HepG2 (cell line): Measurements from ENCODE around the gene SKI. TPM values are rescaled to one million over a fixed set of nuclear protein-coding genes. Genes with fewer than 3 reads are reported as not detected.

Source experiments
- ATAC-seq: fragments of 200-7000 bp; cut with Tn5 transposase; 3 replicates; pipeline ENCODE4 v1.9.1; 2020; ENCODE audit warnings: mild to moderate bottlenecking, moderate library complexity
- BruUV-seq: library from RNA; stranded (reverse); fragments of 400-500 nt; replicated peaks from 2 replicates; lab custom pipeline; 2021; lab: Mats Ljungman, UMichigan
- CTCF ChIA-PET: fragments of 300-600 bp; formaldehyde crosslinking; extraction: SDS; loops from one replicate; lab custom pipeline; 2021; ENCODE audit warnings: low total read pairs, inconsistent platforms, low intra/inter-chr PET ratio; lab: Yijun Ruan, JAX
- POLR2A ChIA-PET: fragments of 350-600 bp; sonication (Branson Sonifier 250); formaldehyde crosslinking; loops from one replicate; lab custom pipeline; 2020; ENCODE audit warnings: antibody characterized with exemption, inconsistent platforms; lab: Yijun Ruan, JAX
- DNase-seq: peaks from one replicate; pipeline ENCODE4 v3.0.0-alpha.2; 2015; ENCODE audit warnings: low spot score
- FAIRE-seq: peaks from 3 replicates; lab custom pipeline; 2011; peaks lifted over from hg19 to GRCh38; lab: Jason Lieb, UNC
- H2AFZ ChIP-seq: one replicate; pipeline ENCODE4 v1.6.1; 2011; ENCODE audit warnings: low read length, inconsistent platforms
- H3K27ac ChIP-seq: fragments of 300-600 bp; 3 replicates; pipeline ENCODE4 v1.8.0; 2011; ENCODE audit warnings: mixed run types, mild to moderate bottlenecking, mixed read lengths, low read length, inconsistent platforms; ENCODE audit not compliant: insufficient read depth; ENCODE audit errors: extremely low read length
- H3K27me3 ChIP-seq, 2 experiments: fragments of 200-600 bp in 1 of 2; 2 replicates in 1 of 2; 3 replicates in 1 of 2; pipeline versions ENCODE4 v1.6.0 to v1.8.0; 2011; ENCODE audit warnings: low read length in 2 of 2, mild to moderate bottlenecking in 2 of 2, moderate library complexity in 2 of 2, inconsistent platforms in 1 of 2; ENCODE audit not compliant: insufficient read depth in 2 of 2, control insufficient read depth in 1 of 2
- H3K36me3 ChIP-seq, 2 experiments: fragments of 200-600 bp in 1 of 2; replicated peaks in 1 of 2; 2 replicates in 1 of 2; 3 replicates in 1 of 2; pipeline versions ENCODE4 v1.5.1 to v1.8.0; 2011; ENCODE audit warnings: low read length in 2 of 2, inconsistent platforms in 1 of 2; ENCODE audit not compliant: insufficient read depth in 2 of 2, control insufficient read depth in 1 of 2
- H3K4me1 ChIP-seq: 2 replicates; pipeline ENCODE4 v1.5.1; 2012; ENCODE audit warnings: low read length, inconsistent platforms; ENCODE audit not compliant: insufficient read depth
- H3K4me2 ChIP-seq: 2 replicates; pipeline ENCODE4 v1.6.0; 2011; ENCODE audit warnings: low read depth, low read length, inconsistent platforms
- H3K4me3 ChIP-seq, 3 experiments: fragments of 200-600 bp in 1 of 3; sonication (generic), shearing (Covaris generic) in 1 of 3; replicated peaks in 1 of 3; 2 replicates each; pipeline ENCODE4 v1.5.1; 2011 to 2016; ENCODE audit warnings: low read length in 3 of 3, inconsistent platforms in 2 of 3, low read depth in 2 of 3, mild to moderate bottlenecking in 2 of 3, control low read depth in 1 of 3, mixed read lengths in 1 of 3; ENCODE audit not compliant: insufficient read depth in 1 of 3
- H3K79me2 ChIP-seq: one replicate; pipeline ENCODE4 v1.6.1; 2011; ENCODE audit warnings: low read length, inconsistent platforms; ENCODE audit not compliant: insufficient read depth
- H3K9ac ChIP-seq: 2 replicates; pipeline ENCODE4 v1.6.0; 2011; ENCODE audit warnings: mild to moderate bottlenecking, low read depth, low read length, inconsistent platforms; ENCODE audit not compliant: insufficient read depth
- H3K9me3 ChIP-seq: 2 replicates; pipeline ENCODE4 v1.5.1; 2012; ENCODE audit warnings: mild to moderate bottlenecking, low read length
- H4K20me1 ChIP-seq: 2 replicates; pipeline ENCODE4 v1.6.0; 2011; ENCODE audit warnings: inconsistent platforms, mild to moderate bottlenecking, low read length, moderate library complexity; ENCODE audit not compliant: insufficient read depth
- ATF2 ChIP-seq: sonication (generic); formaldehyde crosslinking; IDR thresholded peaks from 2 replicates; pipeline ENCODE4 v1.4.0; 2020; ENCODE audit warnings: missing genetic modification reagents
- CBFB ChIP-seq: sonication (generic); formaldehyde crosslinking; IDR thresholded peaks from 2 replicates; pipeline ENCODE4 v1.4.0; 2020; ENCODE audit warnings: missing genetic modification reagents
- CENPT ChIP-seq: sonication (generic); formaldehyde crosslinking; IDR thresholded peaks from 2 replicates; pipeline ENCODE4 v1.8.0; 2022; ENCODE audit warnings: low read depth, mild to moderate bottlenecking, moderate library complexity, missing genetic modification reagents
- ZBTB7B ChIP-seq: sonication (generic); formaldehyde crosslinking; IDR thresholded peaks from 2 replicates; pipeline ENCODE4 v1.4.0; 2020; ENCODE audit warnings: missing genetic modification reagents
- ZNF563 ChIP-seq: sonication (generic); formaldehyde crosslinking; IDR thresholded peaks from 2 replicates; pipeline ENCODE4 v1.8.0; 2022; ENCODE audit warnings: mild to moderate bottlenecking, moderate library complexity, missing genetic modification reagents
- ZSCAN5A ChIP-seq: sonication (generic); formaldehyde crosslinking; IDR thresholded peaks from 2 replicates; pipeline ENCODE4 v1.8.0; 2022; ENCODE audit warnings: mild to moderate bottlenecking, missing genetic modification reagents, borderline replicate concordance
- WGBS: methylation state at CpG from one replicate; pipeline ENCODE4 v1.1.6; 2017; ENCODE audit warnings: low lambda C conversion rate; 5-methylcytosine and 5-hydroxymethylcytosine counted together
- in situ Hi-C: cut with HindIII; loops from 2 replicates; pipeline ENCODE4 v1.10.0; 2017; ENCODE audit warnings: low pct_unique_long_range_greater_than_20kb; ENCODE audit not compliant: extremely low pct_ligation_motif_present
- intact Hi-C: fragments of 100-400 bp; cut with micrococcal nuclease; formaldehyde crosslinking; loops from one replicate; pipeline ENCODE4 v1.10.0; 2022; ENCODE audit not compliant: unreplicated experiment
- polyA plus RNA-seq, 8 experiments: library from polyadenylated mRNA; depleted of rRNA in 3 of 8; stranded (reverse) in 7 of 8; unstranded in 1 of 8; fragments of >200 nt; fragmentation: Illumina TruSeq in 4 of 8; extraction: Trizol in 4 of 8; gene quantifications; 2 replicates each; pipeline versions ENCODE4 v1.2.1 to v1.2.3, GENCODE V29; 2011 to 2016; ENCODE audit warnings: low read depth in 4 of 8, missing spikeins in 1 of 8, mixed read lengths in 1 of 8; ENCODE audit not compliant: insufficient read depth in 1 of 8
- total RNA-seq, 5 experiments: library from RNA; depleted of rRNA; stranded (reverse); fragments of >200 nt; fragmentation: Illumina TruSeq; extraction: Trizol; gene quantifications; 2 replicates each; pipeline ENCODE4 v1.2.3, GENCODE V29; 2016; ENCODE audit warnings: low read depth in 1 of 5
- TF ChIP-seq, protein P1 (sequence below): sonication (generic); formaldehyde crosslinking; IDR thresholded peaks from 2 replicates; pipeline ENCODE4 v1.4.0; 2020; ENCODE audit warnings: missing genetic modification reagents

SKI gene
- total and polyA plus RNA-seq, 2 of the 13 experiments (the other 11 are each of a cell fraction or from before 2014, with no cell fraction given) = 4.7 to 6.9 TPM

DNA sequence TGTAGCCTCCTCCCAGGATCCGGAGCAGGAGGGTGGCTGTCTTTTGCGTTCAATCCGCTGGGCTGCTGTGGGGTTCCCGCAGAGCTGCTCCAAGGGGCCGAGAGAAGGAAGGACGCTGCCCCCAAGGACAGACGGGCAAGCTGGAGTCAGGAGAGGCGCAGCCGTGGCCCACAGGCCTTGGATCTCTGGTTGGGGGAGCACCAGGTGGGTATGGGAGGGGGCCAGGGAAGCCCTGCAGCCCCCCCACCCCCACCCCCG lies 15.9 kb upstream of the SKI start:
- POLR2A ChIA-PET = interaction anchor here (1.1 kb wide), 1 partner anchor 20 kb away, joined by 3 read pairs; no protein-coding TSS in a partner anchor
- no peaks in the 10 kb centered on the region for H4K20me1 ChIP-seq
- intact Hi-C loops = no loop called here
- peaks cover 2 to 15% of the 10 kb centered on the region in 2 experiments; a peak in 2 of 5 replicates for H3K27me3 ChIP-seq
- H3K4me3 ChIP-seq = no peak overlapping the region
- H2AFZ ChIP-seq = no peak overlapping the region
- peaks cover 77% of the 10 kb centered on the region for H3K4me1 ChIP-seq
- ATAC-seq (no peak), DNase-seq (no peak), FAIRE-seq (no peak)
- no peak overlapping the region for H3K27ac ChIP-seq
- H3K4me2 ChIP-seq = no peak overlapping the region
- TF ChIP-seq CBFB (CRISPR knock-in tag) = no peak
- TF ChIP-seq, protein P1, sequence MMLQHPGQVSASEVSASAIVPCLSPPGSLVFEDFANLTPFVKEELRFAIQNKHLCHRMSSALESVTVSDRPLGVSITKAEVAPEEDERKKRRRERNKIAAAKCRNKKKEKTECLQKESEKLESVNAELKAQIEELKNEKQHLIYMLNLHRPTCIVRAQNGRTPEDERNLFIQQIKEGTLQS (CRISPR knock-in tag) = no peak
- no peak for TF ChIP-seq ATF2 (CRISPR knock-in tag)
- TF ChIP-seq CENPT (CRISPR knock-in tag) = no peak
- no peak for TF ChIP-seq ZBTB7B (CRISPR knock-in tag)
- no peak for TF ChIP-seq ZNF563 (CRISPR knock-in tag)
- no peak for TF ChIP-seq ZSCAN5A (CRISPR knock-in tag)
- H3K36me3 ChIP-seq = no peaks in the 10 kb centered on the region
- no TSS peak for BruUV-seq
- WGBS = 93% methylated on average over 8 of the region's 10 CpGs
- H3K9me3 ChIP-seq = no peaks in the 10 kb centered on the region
- H3K79me2 ChIP-seq = no peaks in the 10 kb centered on the region
- in situ Hi-C loops = no loop called here
- CTCF ChIA-PET = no interaction called here
- H3K9ac ChIP-seq = no peak overlapping the region
